ENCODE data around the gene C1QTNF6. TPM values are rescaled to one million over a fixed set of nuclear protein-coding genes. Genes with fewer than 3 reads are reported as not detected.

Gene C1QTNF6
- total RNA-seq, 2 experiments from 2014 or later, result 6.1 to 6.2 TPM

- peaks cover 83% of the 10 kb centered on the region for H3K36me3 Mint-ChIP-seq (ENCODE audit: low read depth)
- peaks cover 90% of the 10 kb centered on the region for H3K4me1 Mint-ChIP-seq (ENCODE audit: low read depth)
- ChIA-PET CTCF (interaction anchor here (0.8 to 4.3 kb wide), 17 partner anchors 8 to 243 kb away, joined by 3 to 66 read pairs (median 4); partner anchors contain the start of gene RAC2), POLR2A (interaction anchor here (0.7 to 7.4 kb wide), 13 partner anchors 11 to 255 kb away, joined by 3 to 278 read pairs (median 4); partner anchors contain the start of genes C1QTNF6, IL2RB and RAC2)
- DNase-seq (peak; percentile 97), ATAC-seq (peak; percentile 76)
- peak overlapping the region; percentile 100 for H3K27ac Mint-ChIP-seq
- peak overlapping the region; percentile 80 for H3K4me3 Mint-ChIP-seq
- no peaks in the 10 kb centered on the region for H3K27me3 Mint-ChIP-seq (ENCODE audit: low read depth)
- H3K9me3 Mint-ChIP-seq (ENCODE audit: insufficient read depth), result no peaks in the 10 kb centered on the region
Observed at GRCh38 chr22:37229805-37230672, 42.0 kb upstream of the C1QTNF6 start.

- H3K9me3 Mint-ChIP-seq (ENCODE audit: insufficient read depth), result peaks cover 2% of the 10 kb centered on the region
- peaks cover 83% of the 10 kb centered on the region for H3K36me3 Mint-ChIP-seq (ENCODE audit: low read depth)
- DNase-seq (peak; percentile 74), ATAC-seq (peak; percentile 7)
- no peaks in the 10 kb centered on the region for H3K27me3 Mint-ChIP-seq (ENCODE audit: low read depth)
- H3K4me1 Mint-ChIP-seq (ENCODE audit: low read depth), result peaks cover 90% of the 10 kb centered on the region
- ChIA-PET CTCF (interaction anchor here (0.8 to 4.3 kb wide), 15 partner anchors 9 to 244 kb away, joined by 3 to 66 read pairs (median 4); partner anchors contain the start of gene RAC2), POLR2A (interaction anchor here (0.7 to 7.4 kb wide), 14 partner anchors 10 to 256 kb away, joined by 3 to 278 read pairs (median 4); partner anchors contain the start of genes C1QTNF6, IL2RB and RAC2)
- H3K4me3 Mint-ChIP-seq, result peak overlapping the region; percentile 80
- peak overlapping the region; percentile 100 for H3K27ac Mint-ChIP-seq
Observed at GRCh38 chr22:37229012-37229804, 41.2 kb upstream of the C1QTNF6 start.

DNA sequence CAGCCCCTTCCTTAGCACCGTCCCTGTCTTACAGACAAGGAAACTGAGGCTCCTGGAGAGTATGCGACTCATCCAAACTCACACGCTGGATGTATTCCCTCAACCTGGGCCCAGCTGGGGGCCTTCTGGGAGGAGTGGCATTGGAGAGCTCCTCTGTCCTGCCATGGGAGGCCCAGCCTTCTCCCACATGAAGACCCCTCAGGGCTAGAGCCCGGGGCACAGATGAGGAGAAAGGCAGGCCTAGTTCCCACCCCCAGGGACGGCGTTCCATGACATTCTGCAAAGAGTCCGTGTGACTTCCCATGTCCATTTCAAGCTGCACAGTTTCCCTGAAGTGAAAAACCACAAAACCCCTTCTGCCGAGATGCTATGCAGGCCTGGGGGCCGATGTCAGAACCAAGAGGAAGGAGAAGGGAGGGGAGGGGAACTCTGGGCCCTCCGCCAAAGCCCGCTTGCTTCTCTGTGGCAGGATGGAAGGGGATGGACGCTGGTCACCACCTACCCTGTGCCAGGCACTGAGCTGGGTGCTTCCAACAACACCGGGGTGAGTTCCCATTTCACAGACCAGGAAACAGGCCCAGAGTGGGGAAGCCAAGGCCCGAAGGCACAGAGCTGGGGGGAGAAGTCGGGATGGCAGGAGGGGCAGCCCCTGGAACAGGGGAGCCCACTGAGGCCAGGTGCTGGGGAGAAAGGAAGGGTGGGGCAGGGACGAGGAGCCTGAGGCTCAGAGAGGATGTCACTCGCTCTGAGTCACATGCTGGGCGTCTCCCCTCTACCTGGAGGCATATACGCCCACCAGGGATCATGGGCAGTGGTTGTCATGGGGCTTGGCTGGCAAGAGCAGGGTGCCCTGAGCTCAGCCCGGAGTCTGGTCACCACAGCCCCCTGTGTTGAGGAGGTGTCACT is 40.3 kb upstream of the C1QTNF6 start:
- Mint-ChIP-seq H3K27me3 (ENCODE audit: low read depth) (no peaks in the 10 kb centered on the region), H3K9me3 (ENCODE audit: insufficient read depth) (peaks cover 3% of the 10 kb centered on the region), H3K27ac (peak overlapping the region; percentile 100), H3K36me3 (ENCODE audit: low read depth) (peaks cover 83% of the 10 kb centered on the region), H3K4me3 (peak overlapping the region; percentile 80), H3K4me1 (ENCODE audit: low read depth) (peaks cover 90% of the 10 kb centered on the region)
- DNase-seq (peak; percentile 74), ATAC-seq (peak; percentile 20)
- ChIA-PET CTCF (interaction anchor here (0.9 to 4.3 kb wide), 13 partner anchors 9 to 149 kb away, joined by 3 to 66 read pairs (median 6); partner anchors contain the start of gene RAC2), POLR2A (interaction anchor here (0.8 to 7.4 kb wide), 9 partner anchors 9 to 256 kb away, joined by 3 to 278 read pairs (median 6); partner anchors contain the start of genes IL2RB and RAC2)

DNA sequence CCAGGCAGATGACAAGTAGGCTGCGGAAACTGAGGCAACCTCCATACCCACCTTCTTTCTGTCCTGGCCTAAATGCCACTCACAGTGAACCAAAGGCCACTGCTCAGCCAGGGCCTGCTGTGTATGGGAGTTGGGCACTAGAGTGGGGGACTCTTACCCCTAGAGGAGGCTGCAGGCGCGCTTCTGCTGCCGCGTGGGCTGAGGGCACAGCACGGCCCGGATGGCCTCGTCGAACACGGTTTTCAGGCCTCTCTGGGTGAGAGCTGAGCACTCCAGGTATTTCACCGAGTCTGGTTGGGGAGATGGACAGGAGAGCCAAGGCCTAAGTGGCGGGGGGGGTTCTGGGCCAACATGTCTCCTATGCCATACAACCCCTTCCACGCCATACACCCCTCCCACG is 38.5 kb upstream of the C1QTNF6 start:
- H3K4me3 Mint-ChIP-seq, result no peak overlapping the region
- peaks cover 91% of the 10 kb centered on the region for H3K4me1 Mint-ChIP-seq (ENCODE audit: low read depth)
- H3K36me3 Mint-ChIP-seq (ENCODE audit: low read depth), result peaks cover 84% of the 10 kb centered on the region
- H3K9me3 Mint-ChIP-seq (ENCODE audit: insufficient read depth), result peaks cover 8% of the 10 kb centered on the region
- peak overlapping the region; percentile 96 for H3K27ac Mint-ChIP-seq
- H3K27me3 Mint-ChIP-seq (ENCODE audit: low read depth), result no peaks in the 10 kb centered on the region
- no peak for ATAC-seq
- ChIA-PET POLR2A (interaction anchor here (12.2 kb wide), 1 partner anchor 15 kb away, joined by 249 read pairs; the partner anchor contains the start of gene RAC2), CTCF (interaction anchor here (1.2 to 5.0 kb wide), 2 partner anchors 27 to 34 kb away, joined by 4 to 47 read pairs; no protein-coding TSS in a partner anchor)
- DNase-seq, result no peak

DNA sequence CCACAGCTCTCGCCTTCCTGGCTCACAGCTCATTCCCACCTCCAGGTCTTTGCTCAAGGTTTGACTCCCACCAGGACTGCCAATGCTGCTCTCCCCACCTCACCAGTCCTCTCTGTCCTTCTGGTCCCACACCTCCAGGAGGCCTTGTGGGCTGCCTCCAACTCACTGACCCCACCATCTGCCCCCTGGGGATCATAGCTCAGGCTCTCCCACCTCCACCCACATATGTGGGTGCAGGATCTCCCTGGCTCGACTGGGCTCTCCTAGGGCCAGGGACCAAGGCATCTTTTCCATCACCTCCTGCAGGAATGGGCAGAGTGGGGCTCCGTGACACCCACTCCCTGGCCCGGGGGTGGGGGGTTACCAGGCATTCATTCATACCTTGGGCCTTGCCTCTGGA is 38.0 kb upstream of the C1QTNF6 start:
- H3K4me3 Mint-ChIP-seq, result no peak overlapping the region
- DNase-seq, result no peak
- peak overlapping the region; percentile 96 for H3K27ac Mint-ChIP-seq
- H3K27me3 Mint-ChIP-seq (ENCODE audit: low read depth), result no peaks in the 10 kb centered on the region
- H3K9me3 Mint-ChIP-seq (ENCODE audit: insufficient read depth), result peaks cover 12% of the 10 kb centered on the region
- no peak for ATAC-seq
- peaks cover 91% of the 10 kb centered on the region for H3K4me1 Mint-ChIP-seq (ENCODE audit: low read depth)
- POLR2A ChIA-PET, result interaction anchor here (1.4 to 12.2 kb wide), 2 partner anchors 15 to 34 kb away, joined by 5 to 249 read pairs; partner anchors contain the start of gene RAC2
- CTCF ChIA-PET, result interaction anchor here (1.2 to 5.0 kb wide), 4 partner anchors 10 to 34 kb away, joined by 3 to 47 read pairs (median 7); no protein-coding TSS in a partner anchor
- H3K36me3 Mint-ChIP-seq (ENCODE audit: low read depth), result peaks cover 84% of the 10 kb centered on the region

- ATAC-seq (no peak), DNase-seq (peak; percentile 53)
- ChIA-PET CTCF (interaction anchor here (0.8 to 5.0 kb wide), 7 partner anchors 9 to 39 kb away, joined by 3 to 47 read pairs (median 4); no protein-coding TSS in a partner anchor), POLR2A (interaction anchor here (0.6 to 12.2 kb wide), 3 partner anchors 16 to 57 kb away, joined by 3 to 249 read pairs (median 5); partner anchors contain the start of gene RAC2)
- Mint-ChIP-seq H3K36me3 (ENCODE audit: low read depth) (peaks cover 84% of the 10 kb centered on the region), H3K4me3 (no peak overlapping the region), H3K27me3 (ENCODE audit: low read depth) (no peaks in the 10 kb centered on the region), H3K27ac (peak overlapping the region; percentile 96), H3K9me3 (ENCODE audit: insufficient read depth) (peaks cover 14% of the 10 kb centered on the region), H3K4me1 (ENCODE audit: low read depth) (peaks cover 91% of the 10 kb centered on the region)
Observed at GRCh38 chr22:37225481-37225880, 37.4 kb upstream of the C1QTNF6 start.

GRCh38 chr22:37224757-37225420 is 36.8 kb upstream of the C1QTNF6 start:
- Mint-ChIP-seq H3K36me3 (ENCODE audit: low read depth) (peaks cover 85% of the 10 kb centered on the region), H3K27me3 (ENCODE audit: low read depth) (no peaks in the 10 kb centered on the region), H3K27ac (peak overlapping the region; percentile 96), H3K9me3 (ENCODE audit: insufficient read depth) (peaks cover 14% of the 10 kb centered on the region), H3K4me1 (ENCODE audit: low read depth) (peaks cover 91% of the 10 kb centered on the region), H3K4me3 (peak overlapping the region; percentile 65)
- CTCF ChIA-PET, result interaction anchor here (0.8 to 5.0 kb wide), 7 partner anchors 8 to 40 kb away, joined by 3 to 47 read pairs (median 4); no protein-coding TSS in a partner anchor
- no peak for ATAC-seq
- no peak for DNase-seq
- POLR2A ChIA-PET, result interaction anchor here (0.6 to 12.2 kb wide), 3 partner anchors 17 to 58 kb away, joined by 3 to 249 read pairs (median 5); partner anchors contain the start of gene RAC2

DNA sequence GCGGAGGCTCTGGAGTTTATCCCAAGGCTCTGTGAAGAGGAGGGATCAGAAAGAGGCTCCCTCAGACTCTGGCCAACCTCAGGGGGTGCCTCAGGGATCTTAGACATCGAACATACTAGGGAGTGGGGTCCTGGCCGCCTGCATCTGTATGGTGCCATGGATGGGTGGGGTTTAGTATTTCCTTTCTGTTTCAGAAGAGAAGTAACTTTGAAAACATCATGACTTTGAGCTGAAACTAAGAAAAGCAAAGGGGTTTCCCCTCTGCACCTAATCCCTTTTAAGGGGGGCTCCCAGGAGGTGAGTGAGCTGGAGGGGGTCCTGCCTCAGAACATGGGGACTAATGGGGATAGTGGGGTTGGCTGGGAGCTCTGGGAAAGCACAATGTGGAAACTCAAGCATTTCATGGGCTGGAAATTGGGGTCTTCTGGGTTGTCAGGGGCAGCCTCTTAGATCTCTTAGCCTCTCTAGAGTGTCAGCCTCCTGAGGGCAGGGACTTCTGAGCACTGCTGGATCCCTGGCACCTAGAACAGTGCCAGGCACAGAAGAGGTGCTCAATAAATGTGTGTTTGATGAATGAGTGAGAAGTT is 36.0 kb upstream of the C1QTNF6 start:
- POLR2A ChIA-PET, result interaction anchor here (2.2 to 12.2 kb wide), 2 partner anchors 17 to 24 kb away, joined by 9 to 249 read pairs; partner anchors contain the start of gene RAC2

GRCh38 chr22:37222440-37222971 is 34.5 kb upstream of the C1QTNF6 start:
- DNase-seq, result peak; percentile 74
- Mint-ChIP-seq H3K36me3 (ENCODE audit: low read depth) (peaks cover 70% of the 10 kb centered on the region), H3K9me3 (ENCODE audit: insufficient read depth) (peaks cover 14% of the 10 kb centered on the region), H3K27ac (peak overlapping the region; percentile 96), H3K4me3 (peak overlapping the region; percentile 65), H3K27me3 (ENCODE audit: low read depth) (no peaks in the 10 kb centered on the region), H3K4me1 (ENCODE audit: low read depth) (peaks cover 89% of the 10 kb centered on the region)
- ATAC-seq, result peak; percentile 40
- CTCF ChIA-PET, result interaction anchor here (0.9 to 5.0 kb wide), 10 partner anchors 8 to 96 kb away, joined by 3 to 47 read pairs (median 6); no protein-coding TSS in a partner anchor
- POLR2A ChIA-PET, result interaction anchor here (0.5 to 12.2 kb wide), 9 partner anchors 8 to 446 kb away, joined by 3 to 249 read pairs (median 4); partner anchors contain the start of genes IFT27 and RAC2

More for the DNA sequence above, 36.0 kb upstream of the C1QTNF6 start:
- DNase-seq (no peak), ATAC-seq (no peak)
- Mint-ChIP-seq H3K27me3 (ENCODE audit: low read depth) (no peaks in the 10 kb centered on the region), H3K9me3 (ENCODE audit: insufficient read depth) (peaks cover 14% of the 10 kb centered on the region), H3K4me3 (peak overlapping the region; percentile 65), H3K36me3 (ENCODE audit: low read depth) (peaks cover 78% of the 10 kb centered on the region), H3K4me1 (ENCODE audit: low read depth) (peaks cover 91% of the 10 kb centered on the region), H3K27ac (peak overlapping the region; percentile 96)
- CTCF ChIA-PET, result interaction anchor here (0.5 to 5.0 kb wide), 5 partner anchors 15 to 152 kb away, joined by 4 to 47 read pairs (median 10); no protein-coding TSS in a partner anchor
